Femur (tissue), 1 donor: ENCODE data around the gene TMEM43.

Source experiments
- DNase-seq: peaks from one replicate; pipeline ENCODE4 v3.0.0-alpha.2; 2017

TMEM43 gene

GRCh38 chr3:14138878-14139655 is 14.2 kb downstream of the TMEM43 start:
- no peak for DNase-seq

- DNase-seq = no peak
Measured at GRCh38 chr3:14139771-14140170, 14.9 kb downstream of the TMEM43 start.

- DNase-seq = no peak
Measured at GRCh38 chr3:14140668-14141067, 15.8 kb downstream of the TMEM43 start.

GRCh38 chr3:14141144-14141543 is 16.3 kb downstream of the TMEM43 start:
- DNase-seq = no peak

- DNase-seq = no peak
Measured at GRCh38 chr3:14141602-14142341, 16.9 kb downstream of the TMEM43 start.

GRCh38 chr3:14142567-14143270 is 17.9 kb downstream of the TMEM43 start:
- DNase-seq = no peak

GRCh38 chr3:14143271-14144225 is 18.7 kb downstream of the TMEM43 start:
- peak; percentile 59 for DNase-seq

GRCh38 chr3:14144423-14145075 is 19.7 kb downstream of the TMEM43 start:
- DNase-seq = peak; percentile 89

GRCh38 chr3:14145236-14145635 is 20.4 kb downstream of the TMEM43 start:
- DNase-seq = peak; percentile 21

GRCh38 chr3:14145670-14146380 is 21.0 kb downstream of the TMEM43 start:
- peak; percentile 23 for DNase-seq

GRCh38 chr3:14146381-14147065 is 21.7 kb downstream of the TMEM43 start:
- DNase-seq = peak; percentile 18

GRCh38 chr3:14147066-14147435 is 22.2 kb downstream of the TMEM43 start:
- peak; percentile 11 for DNase-seq

GRCh38 chr3:14147617-14148016 is 22.8 kb downstream of the TMEM43 start:
- peak; percentile 11 for DNase-seq

- DNase-seq = peak; percentile 29
Measured at GRCh38 chr3:14148041-14148985, 23.5 kb downstream of the TMEM43 start.

- DNase-seq = peak; percentile 17
Measured at GRCh38 chr3:14150078-14150477, 25.2 kb downstream of the TMEM43 start.

GRCh38 chr3:14150491-14151230 is 25.8 kb downstream of the TMEM43 start:
- peak; percentile 8 for DNase-seq

GRCh38 chr3:14151471-14152083 is 26.7 kb downstream of the TMEM43 start:
- peak; percentile 7 for DNase-seq
